Stimulated activated CD8-positive, alpha-beta memory T cell treated with anti-CD3 and anti-CD28 coated beads, Interleukin-12 subunit alpha, Interleukin-12 subunit beta, amount 100 ng/mL, for 1 hour (primary cell): ENCODE results near the gene DARS1.
"Not testable (repeated sequence)": the region's sequence is repeated elsewhere in the genome, so short reads cannot be mapped to it uniquely, and the experiment has no call there.

Source experiments
- DNase-seq: peaks from one replicate; pipeline ENCODE4 v3.0.0-alpha.2; 2020; ENCODE audit warnings: low read depth

The DARS1 gene

GRCh38 chr2:135980434-135981079, 4.9 kb downstream of the DARS1 start:
- DNase-seq = no peak

- DNase-seq = no peak
Observed at GRCh38 chr2:135975702-135976101, 9.7 kb downstream of the DARS1 start.

- DNase-seq = no peak
Observed at GRCh38 chr2:135974036-135974435, 11.4 kb downstream of the DARS1 start.

GRCh38 chr2:135969655-135970387, 15.6 kb downstream of the DARS1 start:
- no peak for DNase-seq

- no peak for DNase-seq
Observed at GRCh38 chr2:135965756-135966155, 19.7 kb downstream of the DARS1 start.

GRCh38 chr2:135964404-135964803, 21.0 kb downstream of the DARS1 start:
- not testable (repeated sequence) for DNase-seq

- no peak for DNase-seq
Observed at GRCh38 chr2:135963841-135964240, 21.6 kb downstream of the DARS1 start.

GRCh38 chr2:135962366-135963123, 22.9 kb downstream of the DARS1 start:
- DNase-seq = no peak

GRCh38 chr2:135960656-135961551, 24.5 kb downstream of the DARS1 start:
- DNase-seq = no peak

GRCh38 chr2:135960150-135960549, 25.3 kb downstream of the DARS1 start:
- DNase-seq = no peak

GRCh38 chr2:135958927-135959326, 26.5 kb downstream of the DARS1 start:
- DNase-seq = not testable (repeated sequence)

GRCh38 chr2:135954020-135954601, 31.3 kb downstream of the DARS1 start:
- no peak for DNase-seq

GRCh38 chr2:135952891-135953290, 32.5 kb downstream of the DARS1 start:
- DNase-seq = no peak

- DNase-seq = no peak
Observed at GRCh38 chr2:135951041-135951583, 34.3 kb downstream of the DARS1 start.

GRCh38 chr2:135949451-135950234, 35.8 kb downstream of the DARS1 start:
- DNase-seq = no peak

GRCh38 chr2:135948642-135949355, 36.6 kb downstream of the DARS1 start:
- DNase-seq = no peak

GRCh38 chr2:135948141-135948540, 37.3 kb downstream of the DARS1 start:
- DNase-seq = no peak

- DNase-seq = no peak
Observed at GRCh38 chr2:135947483-135947882, 37.9 kb downstream of the DARS1 start.

GRCh38 chr2:135945526-135945925, 39.9 kb downstream of the DARS1 start:
- DNase-seq = no peak

GRCh38 chr2:135944625-135945024, 40.8 kb downstream of the DARS1 start:
- no peak for DNase-seq
